Ovary (tissue), 9 donors: ENCODE measurements around the gene NRIP1. TPM values are rescaled to one million over a fixed set of nuclear protein-coding genes. Genes with fewer than 3 reads are reported as not detected.

Experiments
- DNase-seq, 5 donors: peaks; one replicate each; pipeline ENCODE4 v3.0.0-alpha.2; 2019 to 2020
- H3K27ac ChIP-seq, 2 donors: fragments of 200-600 bp; one replicate each; pipeline versions ENCODE4 v1.5.1 to v1.8.0; 2019 to 2022
- H3K27me3 ChIP-seq: fragments of 200-600 bp; one replicate; pipeline ENCODE4 v1.8.0; 2022
- H3K36me3 ChIP-seq: fragments of 200-600 bp; sonication (generic); one replicate; pipeline ENCODE4 v1.5.1; 2019
- H3K4me1 ChIP-seq: one replicate; pipeline ENCODE4 v1.8.1; 2013; ENCODE audit warnings: mild to moderate bottlenecking, moderate library complexity; ENCODE audit not compliant: insufficient read depth
- H3K4me3 ChIP-seq: fragments of 200-600 bp; sonication (generic); one replicate; pipeline ENCODE4 v1.5.1; 2017
- H3K9me3 ChIP-seq, 2 donors: fragments of 200-600 bp in 1 of 2; sonication (generic) in 1 of 2; one replicate each; pipeline versions ENCODE4 v1.5.1 to v1.8.1; 2013 to 2019; ENCODE audit warnings: mild to moderate bottlenecking in 1 of 2, moderate library complexity in 1 of 2
- EP300 ChIP-seq: sonication (generic); formaldehyde crosslinking; IDR thresholded peaks from one replicate; pipeline ENCODE4 v1.6.1; 2017; ENCODE audit warnings: antibody characterized with exemption
- POLR2A ChIP-seq: fragments of 450-650 bp; IDR thresholded peaks from one replicate; pipeline ENCODE4 v1.6.1; 2017; ENCODE audit warnings: antibody characterized with exemption, mild to moderate bottlenecking, moderate library complexity
- WGBS, 3 donors: extraction: QIAGEN DNeasy Blood & Tissue Kit in 1 of 3; methylation state at CpG; one replicate each; pipeline versions ENCODE4 v1.1.5 to v1.1.7; 2013 to 2017; 5-methylcytosine and 5-hydroxymethylcytosine counted together
- intact Hi-C, 4 donors: fragments of 100-400 bp; cut with DNase I; formaldehyde crosslinking; loops; one replicate each; pipeline versions ENCODE4 v1.11.0 to v1.15.1; 2022 to 2023
- polyA plus RNA-seq, 2 donors: library from polyadenylated mRNA; stranded (reverse); fragments of 200-250 nt in 1 of 2; fragments of 350-450 nt in 1 of 2; fragmentation: Illumina TruSeq in 1 of 2; extraction: RNeasy Lipid Tissue Mini Kit (QIAGEN cat#74804) in 1 of 2; gene quantifications; one replicate each; pipeline ENCODE4 v1.2.3, GENCODE V29; 2013 to 2014
- total RNA-seq, 7 donors: library from RNA; depleted of rRNA in 2 of 7; stranded (reverse); fragments of >200 nt in 2 of 7; fragmentation: NEBNext Ultra II Directional in 3 of 7; extraction: Animal tissue kit (Norgen Biotek cat#: 25700) in 3 of 7; gene quantifications; one replicate each; pipeline versions ENCODE4 v1.1.0 to v1.2.4, GENCODE V29; 2016 to 2023
- TF ChIP-seq, protein P1 (sequence below), 3 donors: fragments of 450-650 bp in 2 of 3; fragments of 200-600 bp in 1 of 3; IDR thresholded peaks; one replicate each; pipeline versions ENCODE4 v1.5.1 to v1.8.0; 2016 to 2022; ENCODE audit warnings: antibody characterized with exemption in 3 of 3, mild to moderate bottlenecking in 1 of 3
- donor health status: DM: no; HTN: no; CAD: no; lungs with moderate emphysema.
- donor health status: DM: no; HTN: no; CAD: no.
- donor health status: Bipolar disorder and iron deficiency.
- donor health status: DM: yes; HTN: yes; CAD: no.
- donor health status: DM: no; HTN: no; CAD: no.
- donor health status: DM: yes; HTN: yes; CAD: no.

The NRIP1 gene
- total and polyA plus RNA-seq, 9 donors = 9.4 to 56.6 (median 39.9) TPM

DNA sequence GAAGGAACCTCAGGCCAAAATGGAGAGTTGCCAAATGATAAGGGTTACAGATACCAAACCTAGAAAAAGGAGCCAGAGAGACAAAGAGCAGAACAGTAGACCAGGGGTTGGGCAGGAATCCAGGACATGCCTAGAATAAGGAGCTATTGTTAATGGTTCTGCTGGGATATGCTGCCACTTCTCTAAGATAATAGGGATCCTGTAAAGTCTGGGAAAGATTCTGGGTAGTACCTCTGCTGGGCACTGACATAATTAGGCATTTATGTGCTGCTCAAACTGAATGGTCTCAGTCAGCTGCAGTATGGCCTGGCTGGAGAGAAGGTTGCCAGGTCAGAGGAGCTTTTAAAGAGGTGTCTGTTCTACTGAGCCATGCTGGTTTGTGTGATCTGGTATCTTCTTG lies 19.9 kb upstream of the NRIP1 start:
- Histone ChIP-seq H3K27ac (no peak overlapping the region), H3K9me3 (no peaks in the 10 kb centered on the region), H3K4me1 (no peaks in the 10 kb centered on the region), H3K4me3 (no peak overlapping the region), H3K27me3 (no peaks in the 10 kb centered on the region), H3K36me3 (no peaks in the 10 kb centered on the region)
- DNase-seq = no peak
- TF ChIP-seq EP300 (no peak), POLR2A (no peak)
- TF ChIP-seq, protein P1, sequence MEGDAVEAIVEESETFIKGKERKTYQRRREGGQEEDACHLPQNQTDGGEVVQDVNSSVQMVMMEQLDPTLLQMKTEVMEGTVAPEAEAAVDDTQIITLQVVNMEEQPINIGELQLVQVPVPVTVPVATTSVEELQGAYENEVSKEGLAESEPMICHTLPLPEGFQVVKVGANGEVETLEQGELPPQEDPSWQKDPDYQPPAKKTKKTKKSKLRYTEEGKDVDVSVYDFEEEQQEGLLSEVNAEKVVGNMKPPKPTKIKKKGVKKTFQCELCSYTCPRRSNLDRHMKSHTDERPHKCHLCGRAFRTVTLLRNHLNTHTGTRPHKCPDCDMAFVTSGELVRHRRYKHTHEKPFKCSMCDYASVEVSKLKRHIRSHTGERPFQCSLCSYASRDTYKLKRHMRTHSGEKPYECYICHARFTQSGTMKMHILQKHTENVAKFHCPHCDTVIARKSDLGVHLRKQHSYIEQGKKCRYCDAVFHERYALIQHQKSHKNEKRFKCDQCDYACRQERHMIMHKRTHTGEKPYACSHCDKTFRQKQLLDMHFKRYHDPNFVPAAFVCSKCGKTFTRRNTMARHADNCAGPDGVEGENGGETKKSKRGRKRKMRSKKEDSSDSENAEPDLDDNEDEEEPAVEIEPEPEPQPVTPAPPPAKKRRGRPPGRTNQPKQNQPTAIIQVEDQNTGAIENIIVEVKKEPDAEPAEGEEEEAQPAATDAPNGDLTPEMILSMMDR (IDR thresholded peaks at IDR 0.05) = no peak
- intact Hi-C loops = no loop called here

DNA sequence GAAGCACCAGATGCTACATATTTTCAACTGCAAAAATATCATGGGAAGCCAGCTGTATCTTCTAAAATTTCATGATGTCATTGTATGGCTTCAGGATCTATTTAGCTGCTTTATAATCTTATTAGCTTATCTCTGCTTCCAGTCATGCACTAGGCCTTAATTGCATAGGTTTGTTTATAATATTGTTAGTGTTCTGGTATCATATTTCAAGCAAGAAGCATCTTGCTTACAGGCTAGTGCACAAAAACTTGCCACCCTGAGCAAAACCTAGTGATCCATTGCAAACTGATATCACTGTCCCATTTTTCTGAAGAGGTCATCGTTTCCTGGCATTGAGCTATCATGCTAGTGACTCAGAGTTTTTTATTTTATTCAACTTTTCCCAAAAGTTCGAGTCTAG lies 15.7 kb upstream of the NRIP1 start:
- no peak for DNase-seq

DNA sequence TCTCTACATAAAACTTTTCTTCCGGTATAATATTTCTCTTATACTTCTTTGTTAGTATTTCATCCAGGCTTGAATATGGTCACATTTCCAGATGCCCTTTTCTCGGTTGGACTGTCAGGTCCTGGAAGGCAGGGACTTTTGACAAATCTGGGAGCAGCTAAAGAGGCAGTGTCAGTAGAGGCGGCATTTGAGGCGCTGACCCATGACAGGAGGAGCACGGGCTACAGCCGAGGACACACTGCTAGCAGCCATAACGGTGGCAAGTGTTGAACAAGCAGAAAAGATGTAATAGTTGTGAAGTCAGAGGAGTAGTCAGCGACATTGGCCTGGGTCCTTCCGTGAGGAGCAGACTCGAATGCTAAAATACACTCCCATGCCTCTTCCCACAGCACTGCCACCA lies 14.5 kb upstream of the NRIP1 start:
- Histone ChIP-seq H3K4me1 (no peaks in the 10 kb centered on the region), H3K27me3 (no peaks in the 10 kb centered on the region), H3K9me3 (no peaks in the 10 kb centered on the region), H3K4me3 (no peak overlapping the region), H3K27ac (no peak overlapping the region), H3K36me3 (no peaks in the 10 kb centered on the region)
- WGBS, 3 donors = 84 to 91% (median 88%) methylated on average over 10 of the region's 10 CpGs
- intact Hi-C loops = no loop called here
- no peak for DNase-seq
- TF ChIP-seq POLR2A (no peak), EP300 (no peak)
- TF ChIP-seq, protein P1 (IDR thresholded peaks at IDR 0.05) = no peak

More for the DNA sequence above, 15.7 kb upstream of the NRIP1 start:
- no peak overlapping the region for H3K4me3 ChIP-seq
- no peaks in the 10 kb centered on the region for H3K9me3 ChIP-seq
- WGBS, 3 donors = 8 to 35% (median 17%) methylated on average over 2 of the region's 2 CpGs
- intact Hi-C loops = no loop called here
- H3K27ac ChIP-seq = no peak overlapping the region
- TF ChIP-seq EP300 (no peak), POLR2A (no peak)
- TF ChIP-seq, protein P1 (IDR thresholded peaks at IDR 0.05) = no peak
- no peaks in the 10 kb centered on the region for H3K27me3 ChIP-seq
- H3K36me3 ChIP-seq = no peaks in the 10 kb centered on the region
- no peaks in the 10 kb centered on the region for H3K4me1 ChIP-seq

DNA sequence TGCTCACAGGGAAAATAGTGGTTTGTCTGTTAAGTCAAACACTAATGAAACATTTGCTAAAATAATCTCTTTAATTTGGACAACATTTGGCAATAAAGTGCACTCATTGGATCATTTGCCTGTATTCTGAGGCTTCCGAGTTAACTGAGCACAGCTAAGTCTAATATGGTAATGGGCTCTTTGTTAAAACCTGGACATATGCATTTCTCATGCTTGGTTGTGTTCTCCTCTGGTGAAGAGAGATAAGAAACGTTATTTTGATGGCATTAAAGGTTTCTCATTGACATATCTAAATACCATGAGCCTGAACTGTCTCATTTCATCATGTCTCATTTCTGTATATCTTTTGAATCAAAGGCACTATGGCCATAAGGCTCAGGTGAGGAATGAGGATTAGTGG lies 13.4 kb upstream of the NRIP1 start:
- no peaks in the 10 kb centered on the region for H3K36me3 ChIP-seq
- no peaks in the 10 kb centered on the region for H3K4me1 ChIP-seq
- intact Hi-C loops = no loop called here
- no peaks in the 10 kb centered on the region for H3K9me3 ChIP-seq
- no peaks in the 10 kb centered on the region for H3K27me3 ChIP-seq
- H3K27ac ChIP-seq = no peak overlapping the region
- H3K4me3 ChIP-seq = no peak overlapping the region
- DNase-seq = no peak
- TF ChIP-seq, protein P1 (IDR thresholded peaks at IDR 0.05) = no peak
- 51 to 64% (median 59%) methylated on average over 2 of the region's 2 CpGs for WGBS, 3 donors
